Measurements from ENCODE around the gene ZNF787. TPM values are rescaled to one million over a fixed set of nuclear protein-coding genes. Genes with fewer than 3 reads are reported as not detected.
A peak's percentile ranks its signal among the peaks of the same experiment; 100 is the strongest.

Gene ZNF787
- total and polyA plus RNA-seq, 2 donors, result 19.4 to 19.8 TPM

DNA sequence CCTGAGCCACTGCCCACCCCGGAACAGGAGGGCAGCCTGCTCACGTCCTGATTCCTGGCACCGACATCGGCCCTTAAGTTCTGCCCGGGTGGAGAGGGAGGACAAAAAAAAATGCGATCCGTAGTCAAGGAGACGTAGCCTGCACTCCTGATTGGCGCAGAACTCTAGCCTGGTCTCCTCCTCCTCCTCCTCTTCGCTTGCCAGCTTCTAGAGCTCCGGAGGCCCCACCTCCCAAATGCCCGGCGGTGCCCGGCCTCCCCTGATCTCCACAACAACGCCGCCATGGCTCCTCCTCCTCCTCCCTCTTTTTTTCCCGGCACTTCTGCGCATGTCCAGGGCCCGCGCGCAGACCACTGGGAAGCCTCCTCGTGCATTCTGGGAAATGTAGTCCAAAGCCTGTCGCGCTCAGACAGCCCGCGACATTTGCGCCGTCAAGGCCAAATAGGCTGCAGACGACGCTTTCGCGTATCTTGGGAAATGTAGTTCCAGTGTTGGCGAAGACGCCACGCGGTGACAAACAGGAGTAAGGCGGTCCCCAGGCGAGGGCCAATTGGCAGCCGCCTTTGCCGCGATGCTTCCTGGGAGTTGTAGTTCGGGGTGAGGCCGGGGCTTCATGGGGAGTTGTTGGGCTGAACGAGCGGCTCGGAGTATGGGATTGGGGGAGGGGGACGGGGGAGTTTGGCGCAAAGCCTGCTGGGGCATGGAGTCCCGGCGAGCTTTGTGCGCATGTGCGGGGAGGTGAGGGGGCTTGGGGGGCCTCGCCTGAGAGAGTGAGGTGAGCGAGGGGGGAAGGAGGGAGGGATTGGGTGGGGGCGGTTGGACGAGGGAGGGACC lies 19.7 kb upstream of the ZNF787 start, which contains the start of gene ZNF444:
ZNF444 (plus strand) TSS at position 705 of the 834 bp plus-strand sequence. CDS start 5,625 bp downstream, outside the sequence.
- H3K4me3 ChIP-seq (ENCODE audit: low read length in 2 of 2), result peak within 1 kb of the TSS; percentile 68 to 74
- H3K4me1 ChIP-seq (ENCODE audit: control insufficient read depth in 2 of 2, insufficient read depth in 2 of 2, low read length in 2 of 2), result peaks cover 36 to 44% of the 10 kb centered on the region in 2 donors
- H3K9me3 ChIP-seq (ENCODE audit: control insufficient read depth in 2 of 2, insufficient read depth in 1 of 2, low read length in 1 of 2), result no peaks in the 10 kb centered on the region
- under 1% methylated on average over 56 of the region's 56 CpGs for WGBS
- H3K27ac ChIP-seq (ENCODE audit: low read depth in 1 of 2, low read length in 1 of 2), result peak within 1 kb of the TSS; percentile 93 to 97
- H3K36me3 ChIP-seq (ENCODE audit: control insufficient read depth in 2 of 2, insufficient read depth in 2 of 2, low read length in 1 of 2), result peaks cover 0 to 4% of the 10 kb centered on the region in 2 donors
- no peaks in the 10 kb centered on the region for H3K27me3 ChIP-seq (ENCODE audit: control insufficient read depth in 2 of 2, insufficient read depth in 1 of 2, low read length in 1 of 2)
- peak; percentile 98 to 100 (median 99) for DNase-seq (ENCODE audit: low read depth in 6 of 9, low spot score in 9 of 9)

DNA sequence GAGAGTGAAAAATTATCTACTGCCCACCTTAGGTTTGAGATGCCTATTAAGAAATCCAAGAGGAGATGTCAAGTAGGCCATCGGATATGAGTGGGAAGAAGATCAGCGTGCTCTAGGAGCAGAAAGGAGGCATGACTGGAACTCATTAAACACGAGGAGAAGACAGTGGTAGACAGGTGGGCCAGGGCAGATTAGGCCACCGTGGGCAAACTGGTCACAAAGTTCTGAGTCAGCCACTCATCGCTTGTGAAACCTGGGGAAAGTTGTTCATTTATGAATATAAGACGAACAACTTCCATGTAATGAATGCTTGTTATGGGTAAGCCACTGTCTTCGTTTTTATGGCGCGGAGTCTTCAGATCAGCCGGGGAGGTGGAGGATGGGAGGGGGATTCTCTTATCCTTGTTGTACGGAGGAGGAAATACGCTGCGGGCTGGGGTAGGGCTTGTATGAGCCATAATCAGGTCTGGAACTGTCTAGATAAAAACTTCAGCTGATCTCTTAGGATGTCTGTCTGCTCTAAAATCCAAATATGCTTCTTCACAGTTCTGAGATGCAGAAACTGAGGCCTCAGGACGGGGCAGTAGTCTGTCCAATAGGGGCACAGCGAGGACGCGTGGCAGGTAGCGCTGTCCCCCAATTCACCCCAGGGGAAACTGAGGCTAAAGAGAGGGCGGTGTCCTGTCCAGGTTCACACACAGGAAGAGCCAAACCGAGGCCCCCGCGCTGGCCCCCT lies 18.9 kb upstream of the ZNF787 start:
- H3K4me3 ChIP-seq (ENCODE audit: low read length in 2 of 2), result peak overlapping the region; percentile 68 to 74
- peak in 1 of 9 donors; percentile 43 for DNase-seq (ENCODE audit: low read depth in 6 of 9, low spot score in 9 of 9)
- H3K4me1 ChIP-seq (ENCODE audit: control insufficient read depth in 2 of 2, insufficient read depth in 2 of 2, low read length in 2 of 2), result peaks cover 36 to 42% of the 10 kb centered on the region in 2 donors
- H3K36me3 ChIP-seq (ENCODE audit: control insufficient read depth in 2 of 2, insufficient read depth in 2 of 2, low read length in 1 of 2), result peaks cover 0 to 4% of the 10 kb centered on the region in 2 donors
- H3K27ac ChIP-seq (ENCODE audit: low read depth in 1 of 2, low read length in 1 of 2), result peak overlapping the region; percentile 77 to 93
- no peaks in the 10 kb centered on the region for H3K9me3 ChIP-seq (ENCODE audit: control insufficient read depth in 2 of 2, insufficient read depth in 1 of 2, low read length in 1 of 2)
- H3K27me3 ChIP-seq (ENCODE audit: control insufficient read depth in 2 of 2, insufficient read depth in 1 of 2, low read length in 1 of 2), result no peaks in the 10 kb centered on the region
- 39% methylated on average over 22 of the region's 22 CpGs for WGBS

DNA sequence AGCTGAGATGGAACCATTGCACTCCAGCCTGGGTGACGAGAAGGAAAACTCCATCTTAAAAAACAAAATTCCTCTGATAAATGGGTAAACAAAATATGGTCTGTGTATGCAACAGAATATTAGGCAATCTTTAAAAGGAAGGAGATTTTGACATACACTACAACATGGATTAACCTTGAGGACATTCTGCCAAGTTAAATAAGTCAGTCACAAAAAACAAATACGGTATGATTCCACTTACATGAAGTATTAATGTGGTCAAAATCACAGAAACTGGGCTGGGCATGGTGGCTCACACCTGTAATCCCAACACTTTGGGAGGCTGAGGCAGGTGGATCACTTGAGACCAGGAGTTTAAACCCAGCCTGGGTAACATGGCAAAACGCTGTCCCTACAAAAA lies 17.0 kb upstream of the ZNF787 start:
- Histone ChIP-seq H3K27me3 (ENCODE audit: control insufficient read depth in 2 of 2, insufficient read depth in 1 of 2, low read length in 1 of 2) (no peaks in the 10 kb centered on the region), H3K27ac (ENCODE audit: low read depth in 1 of 2, low read length in 1 of 2) (no peak overlapping the region), H3K4me1 (ENCODE audit: control insufficient read depth in 2 of 2, insufficient read depth in 2 of 2, low read length in 2 of 2) (peaks cover 19 to 23% of the 10 kb centered on the region in 2 donors), H3K9me3 (ENCODE audit: control insufficient read depth in 2 of 2, insufficient read depth in 1 of 2, low read length in 1 of 2) (no peaks in the 10 kb centered on the region), H3K4me3 (ENCODE audit: low read length in 2 of 2) (no peak overlapping the region), H3K36me3 (ENCODE audit: control insufficient read depth in 2 of 2, insufficient read depth in 2 of 2, low read length in 1 of 2) (peaks cover 0 to 2% of the 10 kb centered on the region in 2 donors)
- 94% methylated on average over 3 of the region's 3 CpGs for WGBS
- DNase-seq (ENCODE audit: low read depth in 6 of 9, low spot score in 9 of 9), result no peak

DNA sequence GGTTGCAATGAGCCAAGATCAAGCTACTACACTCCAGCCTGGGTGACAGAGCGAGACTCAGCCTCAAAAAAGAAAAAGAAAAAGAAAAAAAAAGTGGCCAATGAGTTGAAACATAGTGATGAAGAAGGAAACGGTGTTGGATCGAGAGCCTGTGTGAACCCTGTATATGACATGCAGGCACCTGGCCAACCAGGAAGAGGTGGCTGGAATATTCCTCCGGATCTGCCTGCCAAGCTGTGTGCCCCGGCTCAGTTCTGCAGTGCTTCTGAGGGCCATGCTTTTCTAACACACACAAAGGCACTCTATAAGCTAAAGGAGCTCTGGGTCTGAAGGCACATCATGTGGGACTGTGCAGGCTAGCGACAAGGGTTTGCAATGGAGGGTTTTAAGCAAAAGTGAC lies 16.3 kb upstream of the ZNF787 start:
- H3K4me3 ChIP-seq (ENCODE audit: low read length in 2 of 2), result no peak overlapping the region
- no peak for DNase-seq (ENCODE audit: low read depth in 6 of 9, low spot score in 9 of 9)
- no peaks in the 10 kb centered on the region for H3K36me3 ChIP-seq (ENCODE audit: control insufficient read depth in 2 of 2, insufficient read depth in 2 of 2, low read length in 1 of 2)
- WGBS, result 91% methylated on average over 6 of the region's 6 CpGs
- no peak overlapping the region for H3K27ac ChIP-seq (ENCODE audit: low read depth in 1 of 2, low read length in 1 of 2)
- H3K9me3 ChIP-seq (ENCODE audit: control insufficient read depth in 2 of 2, insufficient read depth in 1 of 2, low read length in 1 of 2), result no peaks in the 10 kb centered on the region
- no peaks in the 10 kb centered on the region for H3K27me3 ChIP-seq (ENCODE audit: control insufficient read depth in 2 of 2, insufficient read depth in 1 of 2, low read length in 1 of 2)
- H3K4me1 ChIP-seq (ENCODE audit: control insufficient read depth in 2 of 2, insufficient read depth in 2 of 2, low read length in 2 of 2), result peaks cover 12 to 16% of the 10 kb centered on the region in 2 donors

DNA sequence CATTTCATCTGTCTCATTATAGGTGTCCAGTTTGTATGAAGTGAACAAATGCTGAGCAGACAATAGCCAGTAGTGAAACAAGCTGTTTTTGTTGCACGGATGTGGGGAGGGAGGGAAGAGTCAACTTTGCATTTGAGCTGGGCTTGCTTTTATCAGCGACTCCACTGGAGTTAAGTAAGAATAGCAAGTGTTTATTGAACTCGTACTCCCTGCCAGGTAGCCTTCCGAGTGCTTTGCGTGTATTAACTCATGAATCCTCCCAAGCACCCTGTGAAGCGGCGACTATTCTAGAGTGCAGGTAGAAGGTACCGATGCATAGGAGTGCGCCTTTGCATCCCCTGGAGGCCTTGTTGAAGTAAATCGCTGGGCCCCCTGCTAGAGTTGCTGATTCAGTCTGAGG lies 15.3 kb upstream of the ZNF787 start:
- Histone ChIP-seq H3K27ac (ENCODE audit: low read depth in 1 of 2, low read length in 1 of 2) (no peak overlapping the region), H3K4me3 (ENCODE audit: low read length in 2 of 2) (no peak overlapping the region), H3K36me3 (ENCODE audit: control insufficient read depth in 2 of 2, insufficient read depth in 2 of 2, low read length in 1 of 2) (no peaks in the 10 kb centered on the region), H3K27me3 (ENCODE audit: control insufficient read depth in 2 of 2, insufficient read depth in 1 of 2, low read length in 1 of 2) (no peaks in the 10 kb centered on the region), H3K4me1 (ENCODE audit: control insufficient read depth in 2 of 2, insufficient read depth in 2 of 2, low read length in 2 of 2) (peaks cover 6 to 9% of the 10 kb centered on the region in 2 donors), H3K9me3 (ENCODE audit: control insufficient read depth in 2 of 2, insufficient read depth in 1 of 2, low read length in 1 of 2) (no peaks in the 10 kb centered on the region)
- DNase-seq (ENCODE audit: low read depth in 6 of 9, low spot score in 9 of 9), result no peak
- 93% methylated on average over 10 of the region's 10 CpGs for WGBS

DNA sequence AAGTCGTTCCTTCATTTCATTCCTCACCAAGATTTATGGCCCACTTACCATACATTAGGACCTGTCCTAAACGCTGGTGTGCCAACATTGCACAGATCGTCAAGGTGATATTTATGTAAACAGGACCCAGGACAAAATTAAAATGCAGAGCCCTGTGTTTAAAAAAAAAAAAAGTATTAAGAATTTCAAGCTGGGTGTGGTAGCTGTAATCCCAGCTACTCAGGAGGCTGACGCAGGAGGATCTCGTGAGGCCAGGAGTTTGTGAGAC lies 13.5 kb upstream of the ZNF787 start:
- no peak overlapping the region for H3K4me3 ChIP-seq (ENCODE audit: low read length in 2 of 2)
- 90% methylated on average over 5 of the region's 5 CpGs for WGBS
- H3K36me3 ChIP-seq (ENCODE audit: control insufficient read depth in 2 of 2, insufficient read depth in 2 of 2, low read length in 1 of 2), result no peaks in the 10 kb centered on the region
- no peaks in the 10 kb centered on the region for H3K27me3 ChIP-seq (ENCODE audit: control insufficient read depth in 2 of 2, insufficient read depth in 1 of 2, low read length in 1 of 2)
- peaks cover 0 to under 1% of the 10 kb centered on the region in 2 donors for H3K4me1 ChIP-seq (ENCODE audit: control insufficient read depth in 2 of 2, insufficient read depth in 2 of 2, low read length in 2 of 2)
- DNase-seq (ENCODE audit: low read depth in 6 of 9, low spot score in 9 of 9), result no peak
- H3K9me3 ChIP-seq (ENCODE audit: control insufficient read depth in 2 of 2, insufficient read depth in 1 of 2, low read length in 1 of 2), result no peaks in the 10 kb centered on the region
- no peak overlapping the region for H3K27ac ChIP-seq (ENCODE audit: low read depth in 1 of 2, low read length in 1 of 2)

DNA sequence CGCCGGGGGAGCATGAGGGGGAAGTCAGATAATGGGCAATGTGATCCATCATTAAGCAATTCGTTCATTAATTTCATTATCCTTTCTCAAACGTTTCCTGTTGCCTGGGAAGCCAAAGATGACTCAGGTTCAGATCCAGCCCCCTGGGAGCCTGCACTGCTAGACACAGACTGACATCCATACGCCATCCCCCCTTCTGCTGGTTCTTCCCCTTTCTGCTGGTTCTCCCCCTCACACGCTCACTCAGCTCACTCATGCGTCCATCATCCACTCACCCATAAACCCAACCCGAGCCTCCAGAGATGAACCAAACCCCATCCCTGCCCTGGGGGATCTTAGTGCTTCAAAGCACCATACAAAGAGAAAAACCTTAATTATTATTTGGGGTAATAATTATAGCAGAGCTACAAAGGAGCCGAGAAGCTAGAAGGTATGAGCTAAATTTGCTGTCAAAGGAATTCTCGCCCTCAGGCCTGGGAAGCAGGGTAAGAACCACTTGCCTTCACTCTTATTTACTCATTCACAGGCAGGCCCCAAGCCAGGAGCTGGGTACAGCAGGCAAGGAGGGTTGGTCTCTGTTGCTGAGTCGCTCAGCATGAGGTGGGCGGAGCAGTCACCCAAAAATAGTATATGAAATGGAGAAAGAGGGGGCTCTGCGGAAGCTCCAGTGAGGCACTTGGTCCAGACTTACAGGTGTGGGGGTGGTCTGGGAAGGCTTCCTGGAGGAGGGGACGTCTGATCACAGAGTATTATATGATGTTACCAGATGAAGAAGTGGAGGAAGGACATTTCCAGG lies 13.0 kb upstream of the ZNF787 start:
- Histone ChIP-seq H3K4me3 (ENCODE audit: low read length in 2 of 2) (no peak overlapping the region), H3K27me3 (ENCODE audit: control insufficient read depth in 2 of 2, insufficient read depth in 1 of 2, low read length in 1 of 2) (no peaks in the 10 kb centered on the region), H3K4me1 (ENCODE audit: control insufficient read depth in 2 of 2, insufficient read depth in 2 of 2, low read length in 2 of 2) (no peaks in the 10 kb centered on the region), H3K27ac (ENCODE audit: low read depth in 1 of 2, low read length in 1 of 2) (no peak overlapping the region), H3K36me3 (ENCODE audit: control insufficient read depth in 2 of 2, insufficient read depth in 2 of 2, low read length in 1 of 2) (no peaks in the 10 kb centered on the region), H3K9me3 (ENCODE audit: control insufficient read depth in 2 of 2, insufficient read depth in 1 of 2, low read length in 1 of 2) (no peaks in the 10 kb centered on the region)
- WGBS, result 91% methylated on average over 14 of the region's 14 CpGs
- DNase-seq (ENCODE audit: low read depth in 6 of 9, low spot score in 9 of 9), result no peak

DNA sequence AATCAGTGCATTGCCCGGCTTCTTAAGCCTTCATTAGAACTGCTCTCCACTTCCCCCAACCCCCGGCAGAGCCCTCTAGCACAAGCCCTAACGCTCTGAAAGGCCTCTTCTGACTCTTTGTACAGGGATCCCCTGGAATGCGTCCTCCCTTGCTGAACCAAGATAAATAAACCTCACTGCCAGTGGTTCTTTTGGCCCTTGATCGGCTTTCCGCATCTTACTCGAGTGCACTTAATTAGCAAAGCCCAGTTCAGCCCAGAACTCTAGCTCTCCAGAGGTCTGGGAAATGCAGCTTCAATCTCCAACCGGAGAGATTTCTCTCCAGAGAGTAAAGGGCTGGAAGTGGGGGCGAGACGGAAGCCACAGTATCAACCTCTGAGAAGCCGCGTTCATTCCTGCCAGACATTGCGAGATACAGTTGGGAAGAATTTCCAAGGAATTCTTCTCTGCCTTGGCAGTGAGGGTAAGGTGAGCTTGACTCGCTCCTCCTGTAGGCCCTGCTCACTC lies 11.3 kb upstream of the ZNF787 start:
- no peaks in the 10 kb centered on the region for H3K27me3 ChIP-seq (ENCODE audit: control insufficient read depth in 2 of 2, insufficient read depth in 1 of 2, low read length in 1 of 2)

More for the DNA sequence above, 11.3 kb upstream of the ZNF787 start:
- H3K36me3 ChIP-seq (ENCODE audit: control insufficient read depth in 2 of 2, insufficient read depth in 2 of 2, low read length in 1 of 2), result no peaks in the 10 kb centered on the region
- H3K9me3 ChIP-seq (ENCODE audit: control insufficient read depth in 2 of 2, insufficient read depth in 1 of 2, low read length in 1 of 2), result no peaks in the 10 kb centered on the region
- no peak overlapping the region for H3K4me3 ChIP-seq (ENCODE audit: low read length in 2 of 2)
- no peak overlapping the region for H3K27ac ChIP-seq (ENCODE audit: low read depth in 1 of 2, low read length in 1 of 2)
- H3K4me1 ChIP-seq (ENCODE audit: control insufficient read depth in 2 of 2, insufficient read depth in 2 of 2, low read length in 2 of 2), result no peaks in the 10 kb centered on the region
- no peak for DNase-seq (ENCODE audit: low read depth in 6 of 9, low spot score in 9 of 9)
- WGBS, result 88% methylated on average over 14 of the region's 14 CpGs

Measured in thymus (tissue), 11 donors.